Fibroblast of lung (primary cell): ENCODE data around the gene ELP4. TPM values are rescaled to one million over a fixed set of nuclear protein-coding genes. Genes with fewer than 3 reads are reported as not detected.

Source experiments
- DNase-seq, 2 donors: peaks; one replicate each; pipeline versions ENCODE4 v3.0.0 to v3.0.0-alpha.2; 2010; ENCODE audit warnings: low read depth in 2 of 2
- H2AFZ ChIP-seq: 2 replicates; pipeline ENCODE4 v1.5.1; 2012; ENCODE audit warnings: low read length, control low read depth, inconsistent platforms
- H3K27ac ChIP-seq: 2 replicates; pipeline ENCODE4 v1.5.1; 2011; ENCODE audit warnings: low read length, control low read depth; ENCODE audit not compliant: insufficient read depth
- H3K27me3 ChIP-seq: 2 replicates; pipeline ENCODE4 v1.5.1; 2011; ENCODE audit warnings: mild to moderate bottlenecking, low read length; ENCODE audit not compliant: control insufficient read depth, insufficient read depth
- H3K36me3 ChIP-seq: 2 replicates; pipeline ENCODE4 v1.5.1; 2011; ENCODE audit warnings: low read length; ENCODE audit not compliant: control insufficient read depth, insufficient read depth
- H3K4me1 ChIP-seq: 2 replicates; pipeline ENCODE4 v1.5.1; 2011; ENCODE audit warnings: low read length; ENCODE audit not compliant: control insufficient read depth, insufficient read depth; ENCODE audit errors: extremely low read depth
- H3K4me2 ChIP-seq: 2 replicates; pipeline ENCODE4 v1.5.1; 2011; ENCODE audit warnings: low read length, control low read depth; ENCODE audit not compliant: insufficient read depth; ENCODE audit errors: extremely low read depth
- H3K4me3 ChIP-seq, 4 experiments: fragments of 200-600 bp in 1 of 4; sonication (generic) in 1 of 4; replicated peaks in 1 of 4; 2 replicates each; pipeline ENCODE4 v1.5.1; 2011 to 2016; ENCODE audit warnings: low read length in 4 of 4, low read depth in 3 of 4, mild to moderate bottlenecking in 3 of 4, control low read depth in 2 of 4, inconsistent platforms in 1 of 4, mixed read lengths in 1 of 4; ENCODE audit not compliant: insufficient read depth in 1 of 4; ENCODE audit errors: control extremely low read depth in 1 of 4
- H3K79me2 ChIP-seq: 2 replicates; pipeline ENCODE4 v1.5.1; 2012; ENCODE audit warnings: mild to moderate bottlenecking, low read length, inconsistent platforms; ENCODE audit not compliant: control insufficient read depth, insufficient read depth
- H3K9ac ChIP-seq: 2 replicates; pipeline ENCODE4 v1.5.1; 2011; ENCODE audit warnings: mild to moderate bottlenecking, low read length, control low read depth; ENCODE audit not compliant: insufficient read depth
- H3K9me3 ChIP-seq: 2 replicates; pipeline ENCODE4 v1.5.1; 2012; ENCODE audit warnings: low read depth, low read length; ENCODE audit not compliant: control insufficient read depth, insufficient read depth
- H4K20me1 ChIP-seq: 2 replicates; pipeline ENCODE4 v1.5.1; 2011; ENCODE audit warnings: low read length; ENCODE audit not compliant: control insufficient read depth, insufficient read depth; ENCODE audit errors: extremely low read depth
- CTCF ChIP-seq, 2 donors: IDR thresholded peaks in 1 of 2; conservative IDR thresholded peaks in 1 of 2; 1 replicate in 1 of 2; 2 replicates in 1 of 2; pipeline ENCODE4 v1.5.1; 2011 to 2012; ENCODE audit warnings: low read length in 2 of 2, control low read depth in 1 of 2, inconsistent platforms in 1 of 2, low read depth in 1 of 2, mild to moderate bottlenecking in 1 of 2
- EZH2 ChIP-seq: IDR thresholded peaks from 2 replicates; pipeline ENCODE4 v1.5.1; 2012; ENCODE audit warnings: low read length, control low read depth, mild to moderate bottlenecking; ENCODE audit errors: missing control alignments
- polyA plus RNA-seq, 2 donors: library from polyadenylated mRNA; depleted of rRNA in 1 of 2; stranded (reverse) in 1 of 2; unstranded in 1 of 2; fragments of >200 nt; gene quantifications; 2 replicates each; pipeline ENCODE4 v1.2.1, GENCODE V29; 2011 to 2012; ENCODE audit warnings: missing spikeins in 1 of 2
- total RNA-seq: library from RNA; depleted of rRNA; stranded (reverse); fragments of >200 nt; gene quantifications from 2 replicates; pipeline ENCODE4 v1.2.1, GENCODE V29; 2014

Gene ELP4
- total and polyA plus RNA-seq, 2 donors (not counting 1 experiment from before 2014, with no cell fraction given): 11.7 to 13.1 TPM

DNA sequence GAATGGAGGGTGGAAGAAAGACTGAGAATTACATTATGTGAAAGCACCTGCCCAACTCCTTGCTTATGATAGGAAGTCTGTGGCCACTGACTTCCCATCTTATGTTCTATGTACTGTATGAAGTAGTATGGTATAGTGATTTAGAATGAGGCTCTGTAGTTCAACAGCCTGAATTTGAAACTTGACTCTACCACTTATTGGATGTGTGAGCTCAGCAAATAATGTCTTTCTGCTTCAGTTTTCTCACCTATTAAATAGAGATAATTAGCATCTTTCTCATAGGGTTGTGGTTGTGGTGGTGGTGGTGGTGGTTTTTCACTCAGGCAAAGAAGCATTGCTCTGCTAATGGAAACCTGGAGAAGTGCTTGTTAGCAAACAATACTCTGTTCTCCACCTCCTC is 180.0 kb downstream of the ELP4 start:
- TF ChIP-seq CTCF (conservative IDR thresholded peaks at IDR 0.05 in 1 of 2, IDR thresholded peaks at IDR 0.05 in 1 of 2; ENCODE audit: low read depth in 1 of 2, low read length in 2 of 2) (no peak), EZH2 (no peak)
- H3K4me2 ChIP-seq: no peak overlapping the region
- no peak overlapping the region for H3K9ac ChIP-seq
- no peak overlapping the region for H2AFZ ChIP-seq
- no peaks in the 10 kb centered on the region for H3K79me2 ChIP-seq
- H3K36me3 ChIP-seq: no peaks in the 10 kb centered on the region
- H3K4me1 ChIP-seq: no peaks in the 10 kb centered on the region
- no peaks in the 10 kb centered on the region for H3K9me3 ChIP-seq
- H4K20me1 ChIP-seq: no peaks in the 10 kb centered on the region
- H3K27me3 ChIP-seq: no peaks in the 10 kb centered on the region
- DNase-seq: no peak
- no peak overlapping the region for H3K27ac ChIP-seq
- H3K4me3 ChIP-seq: no peak overlapping the region

DNA sequence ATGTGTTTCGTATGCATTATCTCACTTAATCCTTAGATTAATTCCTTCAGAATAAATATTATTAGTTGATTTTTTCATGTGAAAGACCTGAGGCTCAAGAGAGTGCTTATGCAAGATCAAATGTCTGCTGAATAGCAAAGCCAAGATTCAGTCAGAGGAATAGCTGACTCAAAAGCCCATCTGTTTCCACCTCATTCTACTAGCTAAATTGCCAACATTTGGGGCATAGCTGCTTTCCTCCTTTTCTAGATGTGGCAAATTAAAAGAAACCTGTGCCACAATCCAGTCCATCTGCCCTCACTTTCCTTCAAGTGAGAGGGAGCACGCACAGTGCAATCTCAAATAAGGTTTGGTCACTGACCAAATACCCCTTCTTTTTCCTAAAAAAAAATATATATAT is 180.5 kb downstream of the ELP4 start:
- no peaks in the 10 kb centered on the region for H3K4me1 ChIP-seq
- H3K4me2 ChIP-seq: no peak overlapping the region
- peak; percentile 23 to 32 for DNase-seq

DNA sequence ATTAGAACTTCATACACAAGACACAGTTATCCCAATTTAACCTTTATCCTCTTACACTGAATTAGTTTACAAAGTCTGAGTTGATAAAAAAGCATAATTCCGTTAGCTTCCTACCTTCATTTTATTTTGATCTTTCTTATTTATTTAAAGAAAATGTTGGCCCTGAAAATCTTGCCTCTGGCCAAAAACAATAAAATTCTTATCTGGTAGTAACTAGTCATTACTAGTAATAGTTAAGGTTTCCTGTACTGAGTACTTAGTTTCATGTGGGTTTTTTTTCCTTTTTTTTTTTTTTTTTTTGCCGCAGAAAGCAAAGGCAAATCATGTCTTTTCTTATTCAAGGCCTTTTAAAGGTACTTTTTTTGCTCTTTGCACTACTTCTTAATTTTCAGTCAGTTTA is 180.9 kb downstream of the ELP4 start:
- TF ChIP-seq EZH2 (no peak), CTCF (conservative IDR thresholded peaks at IDR 0.05 in 1 of 2, IDR thresholded peaks at IDR 0.05 in 1 of 2; ENCODE audit: low read depth in 1 of 2, low read length in 2 of 2) (no peak)

More for the DNA sequence above, 180.5 kb downstream of the ELP4 start:
- Histone ChIP-seq H2AFZ (no peak overlapping the region), H3K4me3 (no peak overlapping the region), H3K9ac (no peak overlapping the region), H3K27me3 (no peaks in the 10 kb centered on the region), H3K27ac (no peak overlapping the region), H4K20me1 (no peaks in the 10 kb centered on the region), H3K79me2 (no peaks in the 10 kb centered on the region), H3K9me3 (no peaks in the 10 kb centered on the region), H3K36me3 (no peaks in the 10 kb centered on the region)
- TF ChIP-seq EZH2: no peak
- TF ChIP-seq CTCF (conservative IDR thresholded peaks at IDR 0.05 in 1 of 2, IDR thresholded peaks at IDR 0.05 in 1 of 2; ENCODE audit: low read depth in 1 of 2, low read length in 2 of 2): no peak

More for the DNA sequence above, 180.9 kb downstream of the ELP4 start:
- Histone ChIP-seq H2AFZ (no peak overlapping the region), H3K4me3 (no peak overlapping the region), H3K27me3 (no peaks in the 10 kb centered on the region), H3K9ac (no peak overlapping the region), H3K36me3 (no peaks in the 10 kb centered on the region), H3K9me3 (no peaks in the 10 kb centered on the region), H3K4me2 (no peak overlapping the region), H3K79me2 (no peaks in the 10 kb centered on the region), H4K20me1 (no peaks in the 10 kb centered on the region), H3K4me1 (no peaks in the 10 kb centered on the region), H3K27ac (no peak overlapping the region)
- peak in 1 of 2 donors; percentile 9 for DNase-seq
